NCI-H1694 treated with DMSO at 0.1 percent for 48 hours (cell line): ENCODE measurements around the gene C1orf35.

Source experiments
- DNase-seq: peaks from one replicate; lab custom pipeline; 2025; lab: John Stamatoyannopoulos, UW

Gene C1orf35

DNA sequence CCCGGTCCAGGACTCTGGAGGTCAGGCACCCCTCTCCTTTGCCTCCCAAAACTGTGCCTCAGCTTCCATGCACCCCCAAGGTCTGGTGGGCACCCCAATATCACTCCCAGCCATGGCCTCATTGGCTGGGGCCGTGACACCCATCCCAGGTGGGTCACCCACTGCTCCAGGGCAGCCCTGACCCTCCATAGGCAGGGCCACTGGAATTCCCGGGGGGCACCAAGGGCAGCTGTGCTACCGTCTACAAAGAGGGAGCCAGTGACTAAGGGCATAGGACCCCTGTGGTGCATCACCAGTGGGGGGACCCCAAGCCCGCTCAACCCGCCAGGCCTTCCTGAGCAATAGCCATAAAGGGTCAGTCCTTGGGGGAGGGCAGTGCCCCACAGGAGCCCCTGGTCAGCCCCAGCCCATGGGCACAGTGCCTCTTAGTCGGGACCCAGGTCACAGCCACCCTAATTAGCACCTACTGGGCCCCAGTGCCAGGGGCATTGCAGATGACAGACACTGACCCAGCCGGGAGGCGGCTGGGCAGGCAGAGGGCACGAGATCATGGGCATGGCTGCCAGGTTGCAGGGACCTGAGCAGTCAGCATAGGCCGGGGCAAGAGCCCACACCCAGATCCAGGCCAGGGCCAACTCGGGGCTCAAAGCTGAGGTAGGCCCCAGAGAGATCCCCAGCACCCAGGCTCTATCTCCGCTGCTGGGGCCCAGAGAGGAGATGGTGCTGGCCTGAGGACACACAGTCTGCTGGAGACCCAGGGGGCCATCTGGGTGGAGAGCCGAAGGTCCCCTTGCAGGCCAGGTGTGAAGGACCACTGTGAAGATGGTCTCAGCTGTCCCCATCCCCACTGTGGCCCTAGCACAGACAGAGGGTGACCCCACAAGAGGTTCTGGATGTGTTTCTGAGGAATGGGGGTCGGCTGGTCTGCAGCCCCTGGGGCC is 39.6 kb downstream of the C1orf35 start:
- no peak for DNase-seq

DNA sequence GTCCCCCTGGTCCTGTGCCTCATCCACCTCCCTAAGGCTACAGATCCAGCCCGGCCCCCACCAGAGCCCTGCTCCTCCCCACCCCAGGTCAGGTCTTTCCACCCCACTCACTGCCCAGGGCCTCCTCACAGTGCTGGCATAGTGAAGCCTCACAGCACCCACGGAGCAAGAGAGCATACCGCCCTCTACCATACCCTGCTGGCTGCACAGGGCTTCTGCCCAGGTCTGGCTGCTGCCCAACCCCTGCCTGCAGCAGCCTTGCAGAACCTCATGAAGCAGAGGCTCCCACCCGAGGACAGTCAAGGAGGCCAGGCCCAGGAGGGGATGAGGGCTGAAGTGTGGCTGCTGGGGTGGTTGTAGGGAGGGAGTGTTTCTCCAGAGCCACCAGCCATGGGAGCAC is 40.3 kb downstream of the C1orf35 start:
- no peak for DNase-seq

DNA sequence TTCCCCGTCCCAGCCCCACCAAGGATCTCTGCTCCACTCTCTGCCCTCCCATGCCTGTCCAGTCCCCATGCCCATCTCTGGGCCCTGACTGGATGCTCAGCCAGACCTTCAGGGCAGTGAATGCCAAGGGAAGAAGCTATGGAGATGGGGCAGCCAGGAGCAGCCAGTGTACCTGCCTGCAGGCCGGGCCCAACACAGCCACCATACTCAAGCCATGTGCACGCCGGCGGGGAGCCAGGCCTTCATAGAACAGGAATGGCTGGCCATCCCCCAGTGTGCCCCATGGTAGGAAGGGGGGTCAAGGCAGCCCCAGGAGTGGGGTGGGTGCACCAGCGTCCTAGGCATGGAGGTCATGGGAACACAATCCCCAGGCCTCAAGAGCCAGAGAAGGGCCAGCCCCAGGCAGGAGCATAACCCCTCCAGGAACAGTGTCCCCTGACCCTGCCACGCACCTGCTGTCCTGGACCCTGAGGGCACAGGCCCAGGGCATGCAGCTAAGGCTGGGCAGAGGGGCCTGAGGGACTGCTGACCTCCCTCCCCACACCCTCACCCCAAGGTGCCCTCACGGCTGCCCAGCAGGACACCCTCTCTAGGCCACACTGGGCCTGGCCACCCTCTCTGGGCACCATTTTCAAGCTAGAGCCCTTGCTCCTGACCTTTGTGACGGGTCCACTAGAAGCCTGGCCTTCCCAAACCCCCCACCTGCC is 40.9 kb downstream of the C1orf35 start:
- DNase-seq, result no peak

DNA sequence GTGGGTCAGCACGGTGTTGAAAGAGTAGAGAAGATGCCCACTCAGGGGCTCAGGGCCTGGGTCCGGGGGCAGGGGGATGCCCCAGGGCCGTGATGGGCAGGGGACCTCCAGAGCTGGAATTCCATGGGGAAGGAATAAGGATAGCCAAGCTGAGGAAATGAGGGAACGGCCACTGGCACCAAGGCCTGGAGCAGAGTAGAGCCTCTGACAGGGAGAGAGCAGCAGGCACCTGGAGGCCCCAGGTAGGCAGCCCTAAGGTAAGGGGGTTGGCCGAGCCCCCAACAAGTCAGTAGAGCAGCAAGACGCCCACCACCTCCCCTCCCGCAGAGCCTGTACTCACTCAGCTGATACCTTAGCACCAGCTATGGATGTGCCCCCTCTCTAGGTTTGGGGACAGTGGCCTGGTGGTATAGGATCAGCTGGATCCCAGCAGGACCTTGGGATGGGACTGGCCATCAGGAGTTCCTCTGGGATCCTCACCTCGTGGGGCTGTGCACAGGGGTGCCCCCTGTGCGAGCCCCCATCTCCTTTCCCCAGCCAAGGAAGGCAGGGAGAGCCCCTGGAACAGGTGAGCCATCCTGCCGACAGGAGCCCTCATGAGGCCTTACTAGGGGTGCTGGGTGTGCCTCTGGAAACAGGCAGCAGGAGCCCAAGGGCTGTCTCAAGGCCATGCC is 41.6 kb downstream of the C1orf35 start:
- DNase-seq, result no peak

- no peak for DNase-seq
Observed at GRCh38 chr1:228060458-228061190, 42.5 kb downstream of the C1orf35 start.

- DNase-seq, result no peak
Observed at GRCh38 chr1:228059634-228060457, 43.3 kb downstream of the C1orf35 start.

- DNase-seq, result no peak
Observed at GRCh38 chr1:228058949-228059633, 44.0 kb downstream of the C1orf35 start.

- DNase-seq, result no peak
Observed at GRCh38 chr1:228058172-228058948, 44.8 kb downstream of the C1orf35 start.
